Measurements from ENCODE around the gene GPN2.

Gene GPN2

DNA sequence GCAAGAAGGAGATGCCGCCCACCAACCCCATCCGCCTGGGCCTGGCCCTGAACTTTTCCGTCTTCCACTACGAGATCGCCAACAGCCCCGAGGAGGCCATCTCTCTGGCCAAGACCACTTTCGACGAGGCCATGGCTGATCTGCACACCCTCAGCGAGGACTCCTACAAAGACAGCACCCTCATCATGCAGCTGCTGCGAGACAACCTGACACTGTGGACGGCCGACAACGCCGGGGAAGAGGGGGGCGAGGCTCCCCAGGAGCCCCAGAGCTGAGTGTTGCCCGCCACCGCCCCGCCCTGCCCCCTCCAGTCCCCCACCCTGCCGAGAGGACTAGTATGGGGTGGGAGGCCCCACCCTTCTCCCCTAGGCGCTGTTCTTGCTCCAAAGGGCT, 26.4 kb downstream of the GPN2 start (continued):
- TF ChIP-seq PRDM2 (tag by site-specific recombination; IDR thresholded peaks at IDR 0.05; ENCODE audit: borderline replicate concordance), result no peak
- TF ChIP-seq ZNF488 (tag by site-specific recombination; IDR thresholded peaks at IDR 0.05), result no peak
- no peak for TF ChIP-seq ZNF169 (tag by site-specific recombination; IDR thresholded peaks at IDR 0.05)
- no peak for TF ChIP-seq ZNF292 (tag by site-specific recombination; IDR thresholded peaks at IDR 0.05; ENCODE audit: borderline replicate concordance, low read depth)
- TF ChIP-seq ZNF580 (tag by site-specific recombination; IDR thresholded peaks at IDR 0.05), result no peak

- Histone ChIP-seq H3K4me1 (ENCODE audit: control insufficient read depth, insufficient read depth, low read length) (0 out of 2 replicates have a peak, but pooled peaks cover 2% of the 10 kb centered on the region), H3K4me3 (ENCODE audit: low read depth, low read length) (peak within 1 kb of the TSS; percentile 59), H3K9me3 (ENCODE audit: control insufficient read depth, insufficient read depth, low read depth, low read length) (no peaks in the 10 kb centered on the region), H3K27ac (ENCODE audit: extremely low read depth, low read depth, low read length) (no peak within 1 kb of the TSS; the same call in 1 of the 2 replicates), H3K36me3 (ENCODE audit: control insufficient read depth in 2 of 2, insufficient read depth in 1 of 2, low read length in 2 of 2) (no peaks in the 10 kb centered on the region)
- ChIA-PET CTCF (interaction anchor here (0.6 to 4.1 kb wide), 6 partner anchors 15 to 263 kb away, joined by 3 to 18 read pairs (median 4); no protein-coding TSS in a partner anchor), POLR2A (interaction anchor here (1.2 to 2.6 kb wide), 2 partner anchors 26 to 37 kb away, joined by 3 to 30 read pairs; partner anchors contain the start of genes GPN2 and ZDHHC18)
- TF ChIP-seq, protein P1, sequence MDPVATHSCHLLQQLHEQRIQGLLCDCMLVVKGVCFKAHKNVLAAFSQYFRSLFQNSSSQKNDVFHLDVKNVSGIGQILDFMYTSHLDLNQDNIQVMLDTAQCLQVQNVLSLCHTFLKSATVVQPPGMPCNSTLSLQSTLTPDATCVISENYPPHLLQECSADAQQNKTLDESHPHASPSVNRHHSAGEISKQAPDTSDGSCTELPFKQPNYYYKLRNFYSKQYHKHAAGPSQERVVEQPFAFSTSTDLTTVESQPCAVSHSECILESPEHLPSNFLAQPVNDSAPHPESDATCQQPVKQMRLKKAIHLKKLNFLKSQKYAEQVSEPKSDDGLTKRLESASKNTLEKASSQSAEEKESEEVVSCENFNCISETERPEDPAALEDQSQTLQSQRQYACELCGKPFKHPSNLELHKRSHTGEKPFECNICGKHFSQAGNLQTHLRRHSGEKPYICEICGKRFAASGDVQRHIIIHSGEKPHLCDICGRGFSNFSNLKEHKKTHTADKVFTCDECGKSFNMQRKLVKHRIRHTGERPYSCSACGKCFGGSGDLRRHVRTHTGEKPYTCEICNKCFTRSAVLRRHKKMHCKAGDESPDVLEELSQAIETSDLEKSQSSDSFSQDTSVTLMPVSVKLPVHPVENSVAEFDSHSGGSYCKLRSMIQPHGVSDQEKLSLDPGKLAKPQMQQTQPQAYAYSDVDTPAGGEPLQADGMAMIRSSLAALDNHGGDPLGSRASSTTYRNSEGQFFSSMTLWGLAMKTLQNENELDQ (tag by site-specific recombination; IDR thresholded peaks at IDR 0.05; ENCODE audit: low read depth), result no peak
- TF ChIP-seq ZNF449 (tag by site-specific recombination; IDR thresholded peaks at IDR 0.05), result no peak
- no peak for TF ChIP-seq BCL11A (tag by site-specific recombination; IDR thresholded peaks at IDR 0.05; ENCODE audit: low read depth)
- TF ChIP-seq, protein P2, sequence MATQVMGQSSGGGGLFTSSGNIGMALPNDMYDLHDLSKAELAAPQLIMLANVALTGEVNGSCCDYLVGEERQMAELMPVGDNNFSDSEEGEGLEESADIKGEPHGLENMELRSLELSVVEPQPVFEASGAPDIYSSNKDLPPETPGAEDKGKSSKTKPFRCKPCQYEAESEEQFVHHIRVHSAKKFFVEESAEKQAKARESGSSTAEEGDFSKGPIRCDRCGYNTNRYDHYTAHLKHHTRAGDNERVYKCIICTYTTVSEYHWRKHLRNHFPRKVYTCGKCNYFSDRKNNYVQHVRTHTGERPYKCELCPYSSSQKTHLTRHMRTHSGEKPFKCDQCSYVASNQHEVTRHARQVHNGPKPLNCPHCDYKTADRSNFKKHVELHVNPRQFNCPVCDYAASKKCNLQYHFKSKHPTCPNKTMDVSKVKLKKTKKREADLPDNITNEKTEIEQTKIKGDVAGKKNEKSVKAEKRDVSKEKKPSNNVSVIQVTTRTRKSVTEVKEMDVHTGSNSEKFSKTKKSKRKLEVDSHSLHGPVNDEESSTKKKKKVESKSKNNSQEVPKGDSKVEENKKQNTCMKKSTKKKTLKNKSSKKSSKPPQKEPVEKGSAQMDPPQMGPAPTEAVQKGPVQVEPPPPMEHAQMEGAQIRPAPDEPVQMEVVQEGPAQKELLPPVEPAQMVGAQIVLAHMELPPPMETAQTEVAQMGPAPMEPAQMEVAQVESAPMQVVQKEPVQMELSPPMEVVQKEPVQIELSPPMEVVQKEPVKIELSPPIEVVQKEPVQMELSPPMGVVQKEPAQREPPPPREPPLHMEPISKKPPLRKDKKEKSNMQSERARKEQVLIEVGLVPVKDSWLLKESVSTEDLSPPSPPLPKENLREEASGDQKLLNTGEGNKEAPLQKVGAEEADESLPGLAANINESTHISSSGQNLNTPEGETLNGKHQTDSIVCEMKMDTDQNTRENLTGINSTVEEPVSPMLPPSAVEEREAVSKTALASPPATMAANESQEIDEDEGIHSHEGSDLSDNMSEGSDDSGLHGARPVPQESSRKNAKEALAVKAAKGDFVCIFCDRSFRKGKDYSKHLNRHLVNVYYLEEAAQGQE (tag by site-specific recombination; IDR thresholded peaks at IDR 0.05), result no peak
- no peak for TF ChIP-seq ZBTB11 (tag by site-specific recombination; conservative IDR thresholded peaks at IDR 0.05; ENCODE audit: low read depth)
- TF ChIP-seq ZSCAN4 (tag by site-specific recombination; IDR thresholded peaks at IDR 0.05), result no peak
These were observed 27.1 kb downstream of the GPN2 start, which contains the start of gene SFN for GRCh38 chr1:26862781-26863684. Gene SFN, plus strand, starts transcription at chr1:26863149. Its CDS starts 64 bp downstream, at chr1:26863213.

Data from HEK293 (cell line).